NB4 (cell line): ENCODE measurements around the gene AMHR2.

Experiments used
- DNase-seq: peaks from one replicate; pipeline ENCODE4 v3.0.0; 2010; ENCODE audit warnings: low read depth
- H3K4me3 ChIP-seq: one replicate; pipeline ENCODE4 v1.5.1; 2011; ENCODE audit warnings: mild to moderate bottlenecking, low read depth, low read length, moderate library complexity
- CTCF ChIP-seq: IDR thresholded peaks from one replicate; pipeline ENCODE4 v1.5.1; 2012; ENCODE audit warnings: low read depth, low read length
- MYC ChIP-seq: IDR thresholded peaks from 2 replicates; pipeline ENCODE4 v1.6.1; 2011; ENCODE audit warnings: low read depth, low read length
- POLR2A ChIP-seq: IDR thresholded peaks from 2 replicates; pipeline ENCODE4 v1.6.1; 2011; ENCODE audit warnings: mild to moderate bottlenecking; ENCODE audit not compliant: insufficient read length; ENCODE audit errors: extremely low read depth
- TF ChIP-seq, protein P1 (sequence below): IDR thresholded peaks from 2 replicates; pipeline ENCODE4 v1.6.1; 2011; ENCODE audit warnings: low read depth, low read length

AMHR2 gene

GRCh38 chr12:53465679-53466078 is 42.0 kb downstream of the AMHR2 start:
- no peak for DNase-seq
- no peak for TF ChIP-seq MYC
- no peak for TF ChIP-seq POLR2A
- TF ChIP-seq CTCF: no peak
- TF ChIP-seq, protein P1, sequence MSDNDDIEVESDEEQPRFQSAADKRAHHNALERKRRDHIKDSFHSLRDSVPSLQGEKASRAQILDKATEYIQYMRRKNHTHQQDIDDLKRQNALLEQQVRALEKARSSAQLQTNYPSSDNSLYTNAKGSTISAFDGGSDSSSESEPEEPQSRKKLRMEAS: no peak
- no peak overlapping the region for H3K4me3 ChIP-seq

- no peak overlapping the region for H3K4me3 ChIP-seq
- TF ChIP-seq, protein P1: no peak
- TF ChIP-seq CTCF (no peak), MYC (no peak), POLR2A (no peak)
- DNase-seq: no peak
Measured at GRCh38 chr12:53466640-53467039, 43.0 kb downstream of the AMHR2 start.

DNA sequence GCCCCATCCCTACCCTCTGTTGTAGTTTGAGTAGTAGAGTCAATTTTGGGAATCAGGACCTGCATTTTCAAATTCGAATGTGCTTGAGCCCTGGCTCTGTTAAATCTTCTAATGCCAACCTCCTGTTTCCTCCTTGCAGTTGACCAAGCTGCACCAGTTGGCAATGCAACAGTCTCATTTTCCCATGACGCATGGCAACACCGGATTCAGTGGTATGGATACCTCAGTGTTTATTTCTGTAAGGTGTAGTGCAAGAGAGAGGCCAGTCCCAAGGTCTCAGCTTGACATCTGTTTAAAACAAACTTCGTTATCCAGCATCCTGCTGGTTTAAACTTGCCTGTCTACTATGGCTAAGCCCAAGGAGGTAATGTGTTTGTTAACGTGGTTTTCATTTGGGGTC is 43.4 kb downstream of the AMHR2 start:
- no peak for DNase-seq
- TF ChIP-seq, protein P1: no peak
- TF ChIP-seq POLR2A (no peak), CTCF (no peak), MYC (no peak)

DNA sequence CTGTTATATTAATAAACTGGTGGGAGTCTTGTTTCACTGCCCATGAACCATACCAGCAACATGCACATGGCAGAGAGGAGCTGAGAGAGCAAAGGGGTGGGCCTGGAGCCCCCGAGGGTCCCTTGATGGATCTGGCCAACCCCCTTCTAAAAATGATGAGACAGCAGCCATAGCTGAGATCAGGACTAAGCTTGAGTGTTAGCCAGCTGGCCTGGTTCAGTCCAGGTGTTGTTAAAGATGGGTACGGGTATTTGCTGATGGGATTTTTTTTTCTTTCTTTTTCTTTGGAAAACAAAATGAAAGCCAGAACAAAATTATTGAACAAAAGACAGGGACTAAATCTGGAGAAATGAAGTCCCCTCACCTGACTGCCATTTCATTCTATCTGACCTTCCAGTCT is 44.2 kb downstream of the AMHR2 start:
- TF ChIP-seq, protein P1: no peak
- no peak for TF ChIP-seq POLR2A
- no peak for TF ChIP-seq MYC
- no peak for TF ChIP-seq CTCF
- no peak for DNase-seq
- H3K4me3 ChIP-seq: no peak overlapping the region

More for the DNA sequence above, 43.4 kb downstream of the AMHR2 start:
- no peak overlapping the region for H3K4me3 ChIP-seq

DNA sequence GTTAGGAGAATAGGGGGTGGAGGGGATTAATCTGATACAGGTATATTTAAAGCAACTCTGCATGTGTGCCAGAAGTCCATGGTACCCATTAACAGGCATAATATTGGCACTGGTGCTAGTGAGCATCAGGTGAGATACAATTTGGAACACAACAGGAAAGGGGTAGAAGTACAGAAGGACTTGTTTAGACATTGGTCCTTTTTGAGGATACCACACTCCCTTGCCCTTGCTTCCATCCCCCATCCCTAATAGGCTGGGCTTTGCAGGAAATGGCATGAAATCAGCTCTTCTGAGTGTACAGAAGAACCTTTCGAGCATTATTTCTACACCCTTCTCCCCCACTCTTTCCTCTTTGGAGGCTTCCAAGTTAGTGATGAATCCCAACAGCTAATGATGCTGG is 44.6 kb downstream of the AMHR2 start:
- TF ChIP-seq POLR2A (no peak), CTCF (no peak), MYC (no peak)
- TF ChIP-seq, protein P1: no peak
- no peak overlapping the region for H3K4me3 ChIP-seq
- DNase-seq: no peak
